ENCODE measurements around the gene MBOAT1. TPM values are rescaled to one million over a fixed set of nuclear protein-coding genes. Genes with fewer than 3 reads are reported as not detected.

MBOAT1 gene
- polyA plus RNA-seq, 1 of the 3 experiments (the other 2 are of a cell fraction) = 3.0 TPM

DNA sequence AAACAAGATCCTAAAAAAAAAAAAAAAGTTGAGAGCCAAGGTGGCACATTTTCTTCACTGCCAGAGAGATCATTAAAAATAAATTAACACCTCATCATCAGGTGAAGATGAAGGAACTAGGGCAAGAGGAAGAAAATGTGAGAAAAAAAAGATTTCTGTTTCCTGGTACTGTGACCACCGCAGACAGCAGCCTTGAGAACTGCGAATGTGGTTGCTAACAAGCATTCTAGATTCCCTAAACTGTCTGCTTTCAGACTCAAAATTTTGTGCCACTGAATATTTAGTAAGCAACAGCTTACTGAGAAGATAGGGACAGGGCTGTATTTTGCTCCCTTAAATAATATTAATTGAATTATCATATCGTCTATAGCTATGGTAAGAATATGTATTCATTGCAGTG is 24.1 kb upstream of the MBOAT1 start:
- H3K27ac ChIP-seq (ENCODE audit: low read depth in 2 of 2, low read length in 1 of 2) = no peak overlapping the region
- 70% methylated on average over 3 of the region's 3 CpGs for WGBS (ENCODE audit: low lambda C conversion rate)
- no peaks in the 10 kb centered on the region for H3K9me3 ChIP-seq
- ChIA-PET POLR2A (no interaction called here), CTCF (no interaction called here)
- no peaks in the 10 kb centered on the region for H3K79me2 ChIP-seq (ENCODE audit: insufficient read depth)
- H2AFZ ChIP-seq (ENCODE audit: low read depth) = no peak overlapping the region
- H3K4me1 ChIP-seq (ENCODE audit: control insufficient read depth in 1 of 2, insufficient read depth in 2 of 2, low read depth in 1 of 2, low read length in 1 of 2) = no peaks in the 10 kb centered on the region
- H3F3A ChIP-seq (replicated peaks; ENCODE audit: insufficient read depth) = no peaks in the 10 kb centered on the region
- no peaks in the 10 kb centered on the region for H4K20me1 ChIP-seq (ENCODE audit: insufficient read depth)
- no peak overlapping the region for H3K9ac ChIP-seq
- no peak for DNase-seq
- H3K4me3 ChIP-seq (ENCODE audit: low read depth in 2 of 2, low read length in 1 of 2) = no peak overlapping the region
- H3K9me2 ChIP-seq = no peaks in the 10 kb centered on the region
- TF ChIP-seq, protein P1, sequence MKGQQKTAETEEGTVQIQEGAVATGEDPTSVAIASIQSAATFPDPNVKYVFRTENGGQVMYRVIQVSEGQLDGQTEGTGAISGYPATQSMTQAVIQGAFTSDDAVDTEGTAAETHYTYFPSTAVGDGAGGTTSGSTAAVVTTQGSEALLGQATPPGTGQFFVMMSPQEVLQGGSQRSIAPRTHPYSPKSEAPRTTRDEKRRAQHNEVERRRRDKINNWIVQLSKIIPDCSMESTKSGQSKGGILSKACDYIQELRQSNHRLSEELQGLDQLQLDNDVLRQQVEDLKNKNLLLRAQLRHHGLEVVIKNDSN (IDR thresholded peaks at IDR 0.05; ENCODE audit: borderline replicate concordance, low read depth) = no peak
- TF ChIP-seq RXRA (IDR thresholded peaks at IDR 0.05; ENCODE audit: borderline replicate concordance, low read depth) = no peak
- no peaks in the 10 kb centered on the region for H3K27me3 ChIP-seq (ENCODE audit: insufficient read depth)
- H3K4me2 ChIP-seq = no peak overlapping the region
- no peaks in the 10 kb centered on the region for H3K36me3 ChIP-seq (replicated peaks in 1 of 2; ENCODE audit: control insufficient read depth in 1 of 2, insufficient read depth in 2 of 2, low read length in 1 of 2)

DNA sequence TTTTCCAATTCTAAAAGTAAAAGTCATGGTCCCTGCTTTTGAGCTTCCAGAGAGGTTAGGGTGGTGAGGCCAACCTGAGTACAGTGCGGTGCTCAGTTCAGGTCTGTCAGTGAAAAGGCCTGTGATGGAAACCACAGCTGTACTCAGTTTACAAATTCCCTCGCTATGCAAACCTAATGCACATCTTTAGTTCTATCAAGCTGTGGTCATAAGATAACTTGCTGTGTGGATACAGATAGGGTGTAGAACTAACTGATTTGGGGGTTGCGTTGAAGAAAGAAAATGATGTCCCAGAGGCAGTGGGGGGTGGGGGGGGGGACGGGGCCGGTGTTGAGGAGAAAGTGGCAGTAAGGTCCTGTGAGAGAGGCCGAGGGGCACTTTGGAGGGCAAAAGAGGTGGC is 22.8 kb upstream of the MBOAT1 start:
- no peak overlapping the region for H3K4me3 ChIP-seq (ENCODE audit: low read depth in 2 of 2, low read length in 1 of 2)
- no peak overlapping the region for H3K9ac ChIP-seq
- H3K27me3 ChIP-seq (ENCODE audit: insufficient read depth) = no peaks in the 10 kb centered on the region
- H3K4me1 ChIP-seq (ENCODE audit: control insufficient read depth in 1 of 2, insufficient read depth in 2 of 2, low read depth in 1 of 2, low read length in 1 of 2) = no peaks in the 10 kb centered on the region
- TF ChIP-seq EZH2phosphoT487 (IDR thresholded peaks at IDR 0.05; ENCODE audit: borderline replicate concordance, low read depth) = no peak
- TF ChIP-seq POLR2AphosphoS5 (IDR thresholded peaks at IDR 0.05; ENCODE audit: low read depth, low read length) = no peak
- TF ChIP-seq SMC3 (IDR thresholded peaks at IDR 0.05; ENCODE audit: low read depth, low read length) = no peak
- no peak for TF ChIP-seq MEF2A (IDR thresholded peaks at IDR 0.05; ENCODE audit: borderline replicate concordance, low read depth)
- no peak for TF ChIP-seq GABPA (IDR thresholded peaks at IDR 0.05; ENCODE audit: low read depth)
- TF ChIP-seq YY1 (IDR thresholded peaks at IDR 0.05; ENCODE audit: low read depth) = no peak
- no peak for TF ChIP-seq TCF12 (IDR thresholded peaks at IDR 0.05)
- TF ChIP-seq, protein P2, sequence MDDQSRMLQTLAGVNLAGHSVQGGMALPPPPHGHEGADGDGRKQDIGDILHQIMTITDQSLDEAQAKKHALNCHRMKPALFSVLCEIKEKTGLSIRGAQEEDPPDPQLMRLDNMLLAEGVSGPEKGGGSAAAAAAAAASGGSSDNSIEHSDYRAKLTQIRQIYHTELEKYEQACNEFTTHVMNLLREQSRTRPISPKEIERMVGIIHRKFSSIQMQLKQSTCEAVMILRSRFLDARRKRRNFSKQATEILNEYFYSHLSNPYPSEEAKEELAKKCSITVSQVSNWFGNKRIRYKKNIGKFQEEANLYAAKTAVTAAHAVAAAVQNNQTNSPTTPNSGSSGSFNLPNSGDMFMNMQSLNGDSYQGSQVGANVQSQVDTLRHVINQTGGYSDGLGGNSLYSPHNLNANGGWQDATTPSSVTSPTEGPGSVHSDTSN (IDR thresholded peaks at IDR 0.05) = no peak
- no peak for TF ChIP-seq RCOR1 (IDR thresholded peaks at IDR 0.05; ENCODE audit: low read length)
- no peaks in the 10 kb centered on the region for H3K79me2 ChIP-seq (ENCODE audit: insufficient read depth)
- CTCF ChIA-PET = interaction anchor here (0.7 kb wide), 1 partner anchor 108 kb away, joined by 3 read pairs; no protein-coding TSS in a partner anchor
- H2AFZ ChIP-seq (ENCODE audit: low read depth) = no peak overlapping the region
- no peak for DNase-seq
- H3K4me2 ChIP-seq = no peak overlapping the region
- H3K9me3 ChIP-seq = no peaks in the 10 kb centered on the region
- H3K27ac ChIP-seq (ENCODE audit: low read depth in 2 of 2, low read length in 1 of 2) = no peak overlapping the region
- 47% methylated on average over 6 of the region's 6 CpGs for WGBS (ENCODE audit: low lambda C conversion rate)
- no peaks in the 10 kb centered on the region for H3K36me3 ChIP-seq (replicated peaks in 1 of 2; ENCODE audit: control insufficient read depth in 1 of 2, insufficient read depth in 2 of 2, low read length in 1 of 2)
- POLR2A ChIA-PET = no interaction called here
- no peaks in the 10 kb centered on the region for H4K20me1 ChIP-seq (ENCODE audit: insufficient read depth)
- H3F3A ChIP-seq (replicated peaks; ENCODE audit: insufficient read depth) = no peaks in the 10 kb centered on the region
- no peaks in the 10 kb centered on the region for H3K9me2 ChIP-seq

DNA sequence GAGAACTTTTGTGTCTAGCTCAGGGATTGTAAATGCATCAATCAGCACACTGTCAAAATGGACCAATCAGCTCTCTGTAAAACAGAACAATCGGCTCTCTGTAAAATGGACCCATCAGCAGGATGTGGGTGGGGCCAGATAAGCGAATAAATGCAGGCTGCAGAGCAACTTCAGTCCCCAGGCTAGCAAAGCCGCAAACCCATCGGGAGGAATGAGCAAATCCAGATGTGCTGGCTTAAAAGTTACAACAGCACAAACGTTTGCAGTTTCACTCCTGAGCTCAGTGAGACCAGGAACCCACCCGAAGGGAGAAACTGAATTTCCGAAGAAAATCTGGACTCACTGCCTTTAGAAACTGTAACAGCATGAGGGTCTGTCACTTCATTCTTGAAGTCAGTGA is 21.9 kb upstream of the MBOAT1 start:
- 49% methylated on average over 6 of the region's 7 CpGs for WGBS (ENCODE audit: low lambda C conversion rate)
- no peaks in the 10 kb centered on the region for H3K27me3 ChIP-seq (ENCODE audit: insufficient read depth)
- ChIA-PET POLR2A (no interaction called here), CTCF (no interaction called here)
- no peaks in the 10 kb centered on the region for H3K36me3 ChIP-seq (replicated peaks in 1 of 2; ENCODE audit: control insufficient read depth in 1 of 2, insufficient read depth in 2 of 2, low read length in 1 of 2)
- no peaks in the 10 kb centered on the region for H4K20me1 ChIP-seq (ENCODE audit: insufficient read depth)
- H3K79me2 ChIP-seq (ENCODE audit: insufficient read depth) = no peaks in the 10 kb centered on the region
- no peaks in the 10 kb centered on the region for H3F3A ChIP-seq (replicated peaks; ENCODE audit: insufficient read depth)
- no peak overlapping the region for H3K27ac ChIP-seq (ENCODE audit: low read depth in 2 of 2, low read length in 1 of 2)
- no peak for DNase-seq
- no peak overlapping the region for H3K9ac ChIP-seq
- no peak overlapping the region for H3K4me2 ChIP-seq
- no peak overlapping the region for H2AFZ ChIP-seq (ENCODE audit: low read depth)
- no peaks in the 10 kb centered on the region for H3K4me1 ChIP-seq (ENCODE audit: control insufficient read depth in 1 of 2, insufficient read depth in 2 of 2, low read depth in 1 of 2, low read length in 1 of 2)
- TF ChIP-seq RFX5 (IDR thresholded peaks at IDR 0.05; ENCODE audit: low read length) = no peak
- TF ChIP-seq, protein P3, sequence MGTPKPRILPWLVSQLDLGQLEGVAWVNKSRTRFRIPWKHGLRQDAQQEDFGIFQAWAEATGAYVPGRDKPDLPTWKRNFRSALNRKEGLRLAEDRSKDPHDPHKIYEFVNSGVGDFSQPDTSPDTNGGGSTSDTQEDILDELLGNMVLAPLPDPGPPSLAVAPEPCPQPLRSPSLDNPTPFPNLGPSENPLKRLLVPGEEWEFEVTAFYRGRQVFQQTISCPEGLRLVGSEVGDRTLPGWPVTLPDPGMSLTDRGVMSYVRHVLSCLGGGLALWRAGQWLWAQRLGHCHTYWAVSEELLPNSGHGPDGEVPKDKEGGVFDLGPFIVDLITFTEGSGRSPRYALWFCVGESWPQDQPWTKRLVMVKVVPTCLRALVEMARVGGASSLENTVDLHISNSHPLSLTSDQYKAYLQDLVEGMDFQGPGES (IDR thresholded peaks at IDR 0.05; ENCODE audit: low read depth, low read length) = no peak
- TF ChIP-seq FOXJ3 (CRISPR knock-in tag; IDR thresholded peaks at IDR 0.05) = no peak
- TF ChIP-seq, protein P4, sequence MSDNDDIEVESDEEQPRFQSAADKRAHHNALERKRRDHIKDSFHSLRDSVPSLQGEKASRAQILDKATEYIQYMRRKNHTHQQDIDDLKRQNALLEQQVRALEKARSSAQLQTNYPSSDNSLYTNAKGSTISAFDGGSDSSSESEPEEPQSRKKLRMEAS (IDR thresholded peaks at IDR 0.05; ENCODE audit: low read depth) = no peak
- TF ChIP-seq EP300 (IDR thresholded peaks at IDR 0.05; ENCODE audit: borderline replicate concordance in 1 of 2, low read depth in 1 of 2, low read length in 1 of 2) = no peak
- TF ChIP-seq NFIC (IDR thresholded peaks at IDR 0.05; ENCODE audit: borderline replicate concordance) = no peak
- no peak for TF ChIP-seq SMC3 (IDR thresholded peaks at IDR 0.05; ENCODE audit: low read depth, low read length)
- TF ChIP-seq CHD2 (IDR thresholded peaks at IDR 0.05; ENCODE audit: low read length, partially characterized antibody) = no peak
- no peak for TF ChIP-seq RCOR1 (IDR thresholded peaks at IDR 0.05; ENCODE audit: low read length)
- no peak for TF ChIP-seq EZH2phosphoT487 (IDR thresholded peaks at IDR 0.05; ENCODE audit: borderline replicate concordance, low read depth)
- no peak for TF ChIP-seq FOXM1 (IDR thresholded peaks at IDR 0.05; ENCODE audit: low read depth)
- no peak for TF ChIP-seq TAF1 (IDR thresholded peaks at IDR 0.05; ENCODE audit: borderline replicate concordance, low read depth, low read length)
- no peak overlapping the region for H3K4me3 ChIP-seq (ENCODE audit: low read depth in 2 of 2, low read length in 1 of 2)
- no peaks in the 10 kb centered on the region for H3K9me3 ChIP-seq
- no peaks in the 10 kb centered on the region for H3K9me2 ChIP-seq

Data from SK-N-SH (cell line).